ENCODE results near the gene ELAVL1. TPM values are rescaled to one million over a fixed set of nuclear protein-coding genes. Genes with fewer than 3 reads are reported as not detected.

ELAVL1 gene
- total RNA-seq, 2 experiments from 2014 or later, result 65.4 to 168 TPM

GRCh38 chr19:7912697-7913564 lies 92.5 kb downstream of the ELAVL1 start:
- CTCF ChIA-PET (ENCODE audit: unreplicated experiment), result no interaction called here

GRCh38 chr19:7912144-7912696 lies 93.2 kb downstream of the ELAVL1 start:
- TF ChIP-seq CTCF (conservative IDR thresholded peaks at IDR 0.05; ENCODE audit: low read length), result no peak
- no peak for TF ChIP-seq EZH2phosphoT487 (IDR thresholded peaks at IDR 0.05; ENCODE audit: borderline replicate concordance, low read depth, low read length)
- no peak overlapping the region for H3K27ac ChIP-seq (ENCODE audit: low read depth, low read length, poor library complexity, severe bottlenecking)

More at GRCh38 chr19:7912697-7913564, 92.5 kb downstream of the ELAVL1 start:
- Histone ChIP-seq H3K9me3 (ENCODE audit: low read length) (no peaks in the 10 kb centered on the region), H3K79me2 (ENCODE audit: insufficient read depth, low read depth, low read length) (no peaks in the 10 kb centered on the region), H3K4me2 (ENCODE audit: low read length) (no peak overlapping the region), H3K27ac (ENCODE audit: low read depth, low read length, poor library complexity, severe bottlenecking) (no peak overlapping the region), H3K4me3 (ENCODE audit: low read depth, low read length, poor library complexity, severe bottlenecking) (no peak overlapping the region), H3K9me2 (ENCODE audit: insufficient read depth, low read length) (no peaks in the 10 kb centered on the region), H2AFZ (ENCODE audit: low read length) (no peak overlapping the region), H3K36me3 (ENCODE audit: insufficient read depth, low read length) (peaks cover 33% of the 10 kb centered on the region), H3K4me1 (ENCODE audit: insufficient read depth, low read length, poor library complexity, severe bottlenecking) (no peaks in the 10 kb centered on the region), H4K20me1 (ENCODE audit: insufficient read depth, low read length) (no peaks in the 10 kb centered on the region)
- TF ChIP-seq CTCF (conservative IDR thresholded peaks at IDR 0.05; ENCODE audit: low read length) (no peak), EZH2phosphoT487 (IDR thresholded peaks at IDR 0.05; ENCODE audit: borderline replicate concordance, low read depth, low read length) (no peak)
- intact Hi-C loops (cut with micrococcal nuclease; ENCODE audit: unreplicated experiment), result no loop called here
- DNase-seq (ENCODE audit: low spot score), result no peak
- BruUV-seq (replicated peaks), result no TSS peak
- POLR2A ChIA-PET, result no interaction called here

More at GRCh38 chr19:7912144-7912696, 93.2 kb downstream of the ELAVL1 start:
- Histone ChIP-seq H3K4me1 (ENCODE audit: insufficient read depth, low read length, poor library complexity, severe bottlenecking) (no peaks in the 10 kb centered on the region), H4K20me1 (ENCODE audit: insufficient read depth, low read length) (no peaks in the 10 kb centered on the region), H3K4me2 (ENCODE audit: low read length) (no peak overlapping the region), H3K9me3 (ENCODE audit: low read length) (no peaks in the 10 kb centered on the region), H3K36me3 (ENCODE audit: insufficient read depth, low read length) (peaks cover 35% of the 10 kb centered on the region), H2AFZ (ENCODE audit: low read length) (no peak overlapping the region), H3K9me2 (ENCODE audit: insufficient read depth, low read length) (no peaks in the 10 kb centered on the region), H3K4me3 (ENCODE audit: low read depth, low read length, poor library complexity, severe bottlenecking) (no peak overlapping the region), H3K79me2 (ENCODE audit: insufficient read depth, low read depth, low read length) (no peaks in the 10 kb centered on the region)
- BruUV-seq (replicated peaks), result no TSS peak
- ChIA-PET POLR2A (interaction anchor here (1.0 kb wide), 1 partner anchor 8 kb away, joined by 3 read pairs; no protein-coding TSS in a partner anchor), CTCF (ENCODE audit: unreplicated experiment) (interaction anchor here (1.1 kb wide), 1 partner anchor 8 kb away, joined by 4 read pairs; the partner anchor contains the start of gene SNAPC2)
- intact Hi-C loops (cut with micrococcal nuclease; ENCODE audit: unreplicated experiment), result no loop called here
- no peak for DNase-seq (ENCODE audit: low spot score)
